ENCODE results near the gene TLN1.

The TLN1 gene

DNA sequence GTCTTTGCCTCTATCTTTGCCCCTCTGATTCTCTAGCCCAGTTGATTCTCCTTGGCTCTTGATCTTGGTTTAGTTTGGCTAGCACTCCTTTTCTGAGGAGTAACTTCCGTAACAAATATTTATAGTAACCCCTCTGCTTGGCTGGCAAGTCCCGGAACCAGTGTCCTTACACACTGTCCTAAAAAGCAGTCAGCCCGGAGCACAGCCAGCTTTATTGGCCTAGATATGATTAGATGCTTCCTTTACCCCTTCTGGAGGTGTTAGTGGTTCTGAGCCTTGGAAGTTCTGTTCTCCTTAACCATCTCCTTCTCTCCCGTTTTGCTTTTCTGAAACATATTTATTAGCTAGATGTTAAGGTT lies 39.1 kb upstream of the TLN1 start:
- no peak overlapping the region for H3K27ac ChIP-seq (replicated peaks)
- DNase-seq (ENCODE audit: low read depth in 1 of 2, low spot score in 1 of 2), result no peak
- TF ChIP-seq, protein P1, sequence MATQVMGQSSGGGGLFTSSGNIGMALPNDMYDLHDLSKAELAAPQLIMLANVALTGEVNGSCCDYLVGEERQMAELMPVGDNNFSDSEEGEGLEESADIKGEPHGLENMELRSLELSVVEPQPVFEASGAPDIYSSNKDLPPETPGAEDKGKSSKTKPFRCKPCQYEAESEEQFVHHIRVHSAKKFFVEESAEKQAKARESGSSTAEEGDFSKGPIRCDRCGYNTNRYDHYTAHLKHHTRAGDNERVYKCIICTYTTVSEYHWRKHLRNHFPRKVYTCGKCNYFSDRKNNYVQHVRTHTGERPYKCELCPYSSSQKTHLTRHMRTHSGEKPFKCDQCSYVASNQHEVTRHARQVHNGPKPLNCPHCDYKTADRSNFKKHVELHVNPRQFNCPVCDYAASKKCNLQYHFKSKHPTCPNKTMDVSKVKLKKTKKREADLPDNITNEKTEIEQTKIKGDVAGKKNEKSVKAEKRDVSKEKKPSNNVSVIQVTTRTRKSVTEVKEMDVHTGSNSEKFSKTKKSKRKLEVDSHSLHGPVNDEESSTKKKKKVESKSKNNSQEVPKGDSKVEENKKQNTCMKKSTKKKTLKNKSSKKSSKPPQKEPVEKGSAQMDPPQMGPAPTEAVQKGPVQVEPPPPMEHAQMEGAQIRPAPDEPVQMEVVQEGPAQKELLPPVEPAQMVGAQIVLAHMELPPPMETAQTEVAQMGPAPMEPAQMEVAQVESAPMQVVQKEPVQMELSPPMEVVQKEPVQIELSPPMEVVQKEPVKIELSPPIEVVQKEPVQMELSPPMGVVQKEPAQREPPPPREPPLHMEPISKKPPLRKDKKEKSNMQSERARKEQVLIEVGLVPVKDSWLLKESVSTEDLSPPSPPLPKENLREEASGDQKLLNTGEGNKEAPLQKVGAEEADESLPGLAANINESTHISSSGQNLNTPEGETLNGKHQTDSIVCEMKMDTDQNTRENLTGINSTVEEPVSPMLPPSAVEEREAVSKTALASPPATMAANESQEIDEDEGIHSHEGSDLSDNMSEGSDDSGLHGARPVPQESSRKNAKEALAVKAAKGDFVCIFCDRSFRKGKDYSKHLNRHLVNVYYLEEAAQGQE (IDR thresholded peaks at IDR 0.05; ENCODE audit: insufficient replicate concordance, low read depth), result no peak
- TF ChIP-seq SPI1 (IDR thresholded peaks at IDR 0.05; ENCODE audit: borderline replicate concordance, low read depth), result no peak
- TF ChIP-seq, protein P2, sequence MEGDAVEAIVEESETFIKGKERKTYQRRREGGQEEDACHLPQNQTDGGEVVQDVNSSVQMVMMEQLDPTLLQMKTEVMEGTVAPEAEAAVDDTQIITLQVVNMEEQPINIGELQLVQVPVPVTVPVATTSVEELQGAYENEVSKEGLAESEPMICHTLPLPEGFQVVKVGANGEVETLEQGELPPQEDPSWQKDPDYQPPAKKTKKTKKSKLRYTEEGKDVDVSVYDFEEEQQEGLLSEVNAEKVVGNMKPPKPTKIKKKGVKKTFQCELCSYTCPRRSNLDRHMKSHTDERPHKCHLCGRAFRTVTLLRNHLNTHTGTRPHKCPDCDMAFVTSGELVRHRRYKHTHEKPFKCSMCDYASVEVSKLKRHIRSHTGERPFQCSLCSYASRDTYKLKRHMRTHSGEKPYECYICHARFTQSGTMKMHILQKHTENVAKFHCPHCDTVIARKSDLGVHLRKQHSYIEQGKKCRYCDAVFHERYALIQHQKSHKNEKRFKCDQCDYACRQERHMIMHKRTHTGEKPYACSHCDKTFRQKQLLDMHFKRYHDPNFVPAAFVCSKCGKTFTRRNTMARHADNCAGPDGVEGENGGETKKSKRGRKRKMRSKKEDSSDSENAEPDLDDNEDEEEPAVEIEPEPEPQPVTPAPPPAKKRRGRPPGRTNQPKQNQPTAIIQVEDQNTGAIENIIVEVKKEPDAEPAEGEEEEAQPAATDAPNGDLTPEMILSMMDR (IDR thresholded peaks at IDR 0.05; ENCODE audit: insufficient read depth, low read length), result no peak
- TF ChIP-seq GABPA (IDR thresholded peaks at IDR 0.05; ENCODE audit: low read depth), result no peak
- no peak for TF ChIP-seq POLR2AphosphoS5 (IDR thresholded peaks at IDR 0.05; ENCODE audit: low read depth)
- no peaks in the 10 kb centered on the region for H3K27me3 ChIP-seq (ENCODE audit: insufficient read depth, poor library complexity, severe bottlenecking)
- H3K4me3 ChIP-seq (replicated peaks; ENCODE audit: insufficient read depth, low read length), result no peak overlapping the region

DNA sequence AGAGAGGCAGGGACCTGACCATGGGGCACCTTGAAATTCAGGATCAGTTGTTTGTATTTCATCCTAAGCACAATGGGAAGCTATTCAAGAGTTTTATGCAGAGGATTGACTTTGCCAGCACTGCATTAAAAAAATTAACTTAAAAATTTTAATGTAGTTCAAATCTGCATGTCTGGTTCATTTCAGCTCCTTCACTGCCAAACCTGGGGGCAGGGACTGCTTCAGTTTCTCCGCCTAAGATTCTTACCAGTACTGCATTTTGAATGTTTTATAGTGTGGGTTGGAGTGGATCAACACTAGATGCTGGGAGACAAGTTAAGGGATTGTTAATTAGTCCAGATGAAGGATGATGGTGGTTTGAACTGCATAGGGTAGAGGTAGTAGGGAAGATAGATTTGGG lies 37.8 kb upstream of the TLN1 start:
- no peak overlapping the region for H3K4me3 ChIP-seq (replicated peaks; ENCODE audit: insufficient read depth, low read length)
- no peak for DNase-seq (ENCODE audit: low read depth in 1 of 2, low spot score in 1 of 2)
- TF ChIP-seq GABPA (IDR thresholded peaks at IDR 0.05; ENCODE audit: low read depth) (no peak), POLR2AphosphoS5 (IDR thresholded peaks at IDR 0.05; ENCODE audit: low read depth) (no peak), SPI1 (IDR thresholded peaks at IDR 0.05; ENCODE audit: borderline replicate concordance, low read depth) (no peak)
- TF ChIP-seq, protein P1 (IDR thresholded peaks at IDR 0.05; ENCODE audit: insufficient replicate concordance, low read depth), result no peak
- TF ChIP-seq, protein P2 (IDR thresholded peaks at IDR 0.05; ENCODE audit: insufficient read depth, low read length), result no peak
- no peaks in the 10 kb centered on the region for H3K27me3 ChIP-seq (ENCODE audit: insufficient read depth, poor library complexity, severe bottlenecking)
- no peak overlapping the region for H3K27ac ChIP-seq (replicated peaks)

DNA sequence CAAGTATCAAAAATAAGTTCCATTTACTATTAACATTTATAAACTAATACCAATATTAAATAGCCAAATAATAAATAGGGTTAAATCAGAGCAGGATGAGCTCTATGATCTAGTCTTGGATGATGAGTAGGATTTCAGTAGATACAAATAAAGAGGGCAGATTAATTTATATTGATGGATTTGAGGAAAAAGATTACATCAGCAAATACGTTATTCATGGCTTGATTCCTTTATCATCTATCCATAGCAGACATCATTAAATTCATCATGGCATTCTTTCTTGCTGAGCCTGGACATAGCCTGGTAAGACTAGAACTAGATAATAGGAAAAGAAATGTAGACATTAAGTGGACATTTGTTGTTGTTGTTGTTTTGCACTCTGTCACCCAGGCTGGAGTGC lies 35.5 kb upstream of the TLN1 start:
- Histone ChIP-seq H3K27me3 (ENCODE audit: insufficient read depth, poor library complexity, severe bottlenecking) (no peaks in the 10 kb centered on the region), H3K4me3 (replicated peaks; ENCODE audit: insufficient read depth, low read length) (no peak overlapping the region), H3K27ac (replicated peaks) (no peak overlapping the region)
- DNase-seq (ENCODE audit: low read depth in 1 of 2, low spot score in 1 of 2), result no peak
- TF ChIP-seq, protein P2 (IDR thresholded peaks at IDR 0.05; ENCODE audit: insufficient read depth, low read length), result no peak
- no peak for TF ChIP-seq POLR2AphosphoS5 (IDR thresholded peaks at IDR 0.05; ENCODE audit: low read depth)
- no peak for TF ChIP-seq GABPA (IDR thresholded peaks at IDR 0.05; ENCODE audit: low read depth)
- no peak for TF ChIP-seq SPI1 (IDR thresholded peaks at IDR 0.05; ENCODE audit: borderline replicate concordance, low read depth)
- TF ChIP-seq, protein P1 (IDR thresholded peaks at IDR 0.05; ENCODE audit: insufficient replicate concordance, low read depth), result no peak
